H1 (cell line): Measurements from ENCODE around the gene BCAR3. TPM values are rescaled to one million over a fixed set of nuclear protein-coding genes. Genes with fewer than 3 reads are reported as not detected.

Experiments
- CTCF ChIA-PET: fragments of 300-600 bp; sonication (Branson Sonifier 250); formaldehyde crosslinking; loops from one replicate; lab custom pipeline; 2021; ENCODE audit not compliant: partially characterized antibody; lab: Charles Lee
- POLR2A ChIA-PET: fragments of 300-600 bp; sonication (Branson Sonifier 250); formaldehyde crosslinking; loops from one replicate; lab custom pipeline; 2021; ENCODE audit warnings: inconsistent platforms; ENCODE audit not compliant: partially characterized antibody; lab: Charles Lee
- DNase-seq, 2 experiments: peaks; one replicate each; pipeline versions ENCODE4 v3.0.0 to v3.0.0-alpha.2; 2010 to 2022; ENCODE audit warnings: low spot score in 2 of 2, low read depth in 1 of 2, mixed read lengths in 1 of 2
- FAIRE-seq: peaks from 2 replicates; lab custom pipeline; 2011; peaks lifted over from hg19 to GRCh38; lab: Jason Lieb, UNC
- H2AFZ ChIP-seq: 2 replicates; pipeline ENCODE4 v1.8.1; 2012; ENCODE audit warnings: low read length, inconsistent platforms
- H2AK5ac ChIP-seq: 2 replicates; pipeline ENCODE4 v1.6.1; 2013; ENCODE audit warnings: low read depth, low read length
- H2BK120ac ChIP-seq: replicated peaks from 2 replicates; pipeline ENCODE3; 2013; ENCODE audit warnings: low read depth, low read length, inconsistent platforms
- H2BK12ac ChIP-seq: 2 replicates; pipeline ENCODE4 v1.6.1; 2013; ENCODE audit warnings: low read depth, low read length
- H2BK15ac ChIP-seq: 2 replicates; pipeline ENCODE4 v1.6.1; 2013; ENCODE audit warnings: low read length
- H2BK20ac ChIP-seq: 2 replicates; pipeline ENCODE4 v1.6.1; 2013; ENCODE audit warnings: low read length
- H2BK5ac ChIP-seq: 2 replicates; pipeline ENCODE4 v1.6.1; 2013; ENCODE audit warnings: low read depth, low read length
- H3K14ac ChIP-seq: 2 replicates; pipeline ENCODE4 v1.6.1; 2013; ENCODE audit warnings: inconsistent platforms; ENCODE audit not compliant: insufficient read length
- H3K18ac ChIP-seq: 2 replicates; pipeline ENCODE4 v1.6.1; 2013; ENCODE audit warnings: low read length; ENCODE audit errors: extremely low read depth
- H3K23ac ChIP-seq: 2 replicates; pipeline ENCODE4 v1.6.1; 2013; ENCODE audit warnings: inconsistent platforms; ENCODE audit not compliant: insufficient read length
- H3K23me2 ChIP-seq: 2 replicates; pipeline ENCODE4 v1.6.1; 2013; ENCODE audit warnings: low read depth, low read length
- H3K27ac ChIP-seq: 2 replicates; pipeline ENCODE4 v1.6.1; 2011; ENCODE audit warnings: low read depth, low read length, inconsistent platforms
- H3K27me3 ChIP-seq, 4 experiments: replicated peaks in 1 of 4; 1 replicate in 1 of 4; 2 replicates in 3 of 4; pipeline versions ENCODE4 v1.6.1 to v1.8.1; 2011 to 2013; ENCODE audit warnings: low read length in 3 of 4, mild to moderate bottlenecking in 3 of 4, inconsistent platforms in 2 of 4, mixed read lengths in 2 of 4, moderate library complexity in 1 of 4; ENCODE audit not compliant: control insufficient read depth in 3 of 4, insufficient read depth in 3 of 4; ENCODE audit errors: extremely low read depth in 1 of 4
- H3K36me3 ChIP-seq, 4 experiments: 2 replicates each; pipeline versions ENCODE4 v1.6.1 to v1.8.1; 2011 to 2013; ENCODE audit warnings: mild to moderate bottlenecking in 4 of 4, low read length in 3 of 4, moderate library complexity in 2 of 4, control low read depth in 1 of 4, inconsistent platforms in 1 of 4; ENCODE audit not compliant: insufficient read depth in 4 of 4, control insufficient read depth in 2 of 4
- H3K4ac ChIP-seq: replicated peaks from 2 replicates; pipeline ENCODE3; 2013; ENCODE audit warnings: low read length, low read depth, mixed read lengths, inconsistent platforms; ENCODE audit not compliant: insufficient read length
- H3K4me1 ChIP-seq, 4 experiments: replicated peaks in 1 of 4; 1 replicate in 1 of 4; 2 replicates in 3 of 4; pipeline versions ENCODE4 v1.6.1 to v1.8.1; 2011 to 2013; ENCODE audit warnings: low read length in 3 of 4, inconsistent platforms in 2 of 4, mixed read lengths in 1 of 4; ENCODE audit not compliant: insufficient read depth in 4 of 4, control insufficient read depth in 3 of 4
- H3K4me2 ChIP-seq, 2 experiments: 2 replicates each; pipeline versions ENCODE4 v1.6.1 to v1.8.1; 2011 to 2013; ENCODE audit warnings: low read depth in 2 of 2, low read length in 2 of 2, control low read depth in 1 of 2, inconsistent platforms in 1 of 2, mild to moderate bottlenecking in 1 of 2; ENCODE audit not compliant: insufficient read depth in 1 of 2
- H3K4me3 ChIP-seq, 4 experiments: fragments of 200-600, 300-600 bp in 1 of 4; sonication (generic), shearing (Covaris generic), sonication (Bioruptor Twin) in 1 of 4; 2 replicates each; pipeline versions ENCODE4 v1.5.1 to v1.8.1; 2011 to 2016; ENCODE audit warnings: low read length in 4 of 4, low read depth in 3 of 4, control low read depth in 2 of 4, inconsistent platforms in 2 of 4, mild to moderate bottlenecking in 2 of 4, mixed read lengths in 1 of 4, moderate library complexity in 1 of 4; ENCODE audit not compliant: insufficient read depth in 2 of 4; ENCODE audit errors: extremely low read depth in 1 of 4
- H3K56ac ChIP-seq: replicated peaks from 2 replicates; pipeline ENCODE3; 2013; ENCODE audit warnings: low read depth, mild to moderate bottlenecking, mixed read lengths, low read length, inconsistent platforms; ENCODE audit not compliant: insufficient read length
- H3K79me1 ChIP-seq: 2 replicates; pipeline ENCODE4 v1.6.1; 2013; ENCODE audit warnings: low read depth, low read length, control low read depth
- H3K79me2 ChIP-seq, 2 experiments: 2 replicates each; pipeline versions ENCODE4 v1.6.1 to v1.8.1; 2012 to 2013; ENCODE audit warnings: low read length in 2 of 2, mild to moderate bottlenecking in 2 of 2, inconsistent platforms in 1 of 2; ENCODE audit not compliant: insufficient read depth in 2 of 2, control insufficient read depth in 1 of 2
- H3K9ac ChIP-seq, 4 experiments: replicated peaks in 1 of 4; 1 replicate in 1 of 4; 2 replicates in 3 of 4; pipeline versions ENCODE4 v1.6.1 to v1.8.1; 2011 to 2013; ENCODE audit warnings: low read depth in 3 of 4, low read length in 3 of 4, control low read depth in 2 of 4, mild to moderate bottlenecking in 2 of 4, moderate library complexity in 2 of 4, inconsistent platforms in 1 of 4; ENCODE audit errors: extremely low read depth in 1 of 4
- H3K9me3 ChIP-seq, 2 experiments: 2 replicates each; pipeline versions ENCODE4 v1.6.1 to v1.8.1; 2012 to 2013; ENCODE audit warnings: mild to moderate bottlenecking in 2 of 2, moderate library complexity in 2 of 2, control low read depth in 1 of 2, inconsistent platforms in 1 of 2, low read depth in 1 of 2, low read length in 1 of 2, mixed read lengths in 1 of 2; ENCODE audit not compliant: insufficient read depth in 2 of 2
- H4K20me1 ChIP-seq, 2 experiments: replicated peaks in 1 of 2; 2 replicates each; pipeline versions ENCODE3 to v1.8.1; 2011 to 2013; ENCODE audit warnings: inconsistent platforms in 2 of 2, low read length in 2 of 2, mild to moderate bottlenecking in 1 of 2; ENCODE audit not compliant: insufficient read depth in 2 of 2, control insufficient read depth in 1 of 2
- H4K5ac ChIP-seq: 2 replicates; pipeline ENCODE4 v1.6.1; 2013; ENCODE audit warnings: low read length, low read depth, mixed read lengths, inconsistent platforms; ENCODE audit not compliant: insufficient read length
- H4K8ac ChIP-seq: 2 replicates; pipeline ENCODE4 v1.8.0; 2013; ENCODE audit warnings: mild to moderate bottlenecking, moderate library complexity, low read length, inconsistent platforms; ENCODE audit not compliant: insufficient read depth; ENCODE audit errors: extremely low read depth
- H4K91ac ChIP-seq: replicated peaks from 2 replicates; pipeline ENCODE3; 2013; ENCODE audit warnings: low read length, mixed read lengths, inconsistent platforms; ENCODE audit not compliant: insufficient read length
- CBX8 ChIP-seq: fragments of 300-800, 300-1000 bp; sonication (generic); IDR thresholded peaks from 2 replicates; pipeline ENCODE4 v1.7.1; 2016; ENCODE audit warnings: low read depth, low read length, borderline replicate concordance
- CHD1 ChIP-seq: IDR thresholded peaks from 2 replicates; pipeline ENCODE4 v1.6.1; 2012; ENCODE audit warnings: low read depth, low read length, improper control_type of control experiment
- FOSL1 ChIP-seq: IDR thresholded peaks from 2 replicates; pipeline ENCODE4 v1.6.1; 2011; ENCODE audit warnings: mild to moderate bottlenecking, low read depth, low read length, moderate library complexity; ENCODE audit not compliant: insufficient read depth
- JUND ChIP-seq: IDR thresholded peaks from 2 replicates; pipeline ENCODE4 v1.6.1; 2011; ENCODE audit warnings: mild to moderate bottlenecking, improper control_type of control experiment, low read length
- PHF8 ChIP-seq: fragments of 200-600 bp; sonication (generic); conservative IDR thresholded peaks from 2 replicates; pipeline ENCODE4 v1.7.1; 2012; ENCODE audit warnings: low read depth, mild to moderate bottlenecking, inconsistent platforms, low read length, moderate library complexity
- RAD21 ChIP-seq, 2 experiments: IDR thresholded peaks in 1 of 2; conservative IDR thresholded peaks in 1 of 2; 2 replicates each; pipeline ENCODE4 v1.6.1; 2011; ENCODE audit warnings: low read depth in 2 of 2, low read length in 2 of 2, improper control_type of control experiment in 1 of 2, inconsistent platforms in 1 of 2, mild to moderate bottlenecking in 1 of 2, moderate library complexity in 1 of 2
- WGBS, 2 experiments: shearing (Covaris generic) in 1 of 2; methylation state at CpG; one replicate each; pipeline versions ENCODE4 v1.1.6 to v1.1.7; 2013 to 2015; ENCODE audit warnings: low lambda C conversion rate in 2 of 2, mixed read lengths in 2 of 2, inconsistent platforms in 1 of 2, low coverage in 1 of 2, missing lambda C conversion rate in 1 of 2; ENCODE audit not compliant: insufficient replicate concordance in 2 of 2, insufficient coverage in 1 of 2, insufficient read length in 1 of 2; ENCODE audit errors: extremely low coverage in 1 of 2, missing lambda C conversion rate in 1 of 2; 5-methylcytosine and 5-hydroxymethylcytosine counted together
- polyA plus RNA-seq, 7 experiments: library from polyadenylated mRNA; depleted of rRNA in 3 of 7; stranded (reverse) in 5 of 7; unstranded in 2 of 7; fragments of >200 nt in 5 of 7; fragments of 200-250 nt in 2 of 7; gene quantifications; 1 replicate in 5 of 7; 2 replicates in 1 of 7; 4 replicates in 1 of 7; pipeline versions ENCODE4 v1.2.1 to v1.2.3, GENCODE V29; 2011 to 2013; ENCODE audit warnings: missing spikeins in 2 of 7, mixed read lengths in 2 of 7
- total RNA-seq: library from RNA; stranded (reverse); fragmentation: NEBNext Ultra II Directional; extraction: Animal tissue kit (Norgen Biotek cat#: 25700); gene quantifications from 2 replicates; pipeline ENCODE4 v1.2.1, GENCODE V29; 2021
- TF ChIP-seq, protein P1 (sequence below): IDR thresholded peaks from 2 replicates; pipeline ENCODE4 v1.6.1; 2011; ENCODE audit warnings: low read length, improper control_type of control experiment

Gene BCAR3
- total and polyA plus RNA-seq, 2 of the 8 experiments (the other 6 are each of a cell fraction or from before 2014, with no cell fraction given), result 5.6 to 9.2 TPM

DNA sequence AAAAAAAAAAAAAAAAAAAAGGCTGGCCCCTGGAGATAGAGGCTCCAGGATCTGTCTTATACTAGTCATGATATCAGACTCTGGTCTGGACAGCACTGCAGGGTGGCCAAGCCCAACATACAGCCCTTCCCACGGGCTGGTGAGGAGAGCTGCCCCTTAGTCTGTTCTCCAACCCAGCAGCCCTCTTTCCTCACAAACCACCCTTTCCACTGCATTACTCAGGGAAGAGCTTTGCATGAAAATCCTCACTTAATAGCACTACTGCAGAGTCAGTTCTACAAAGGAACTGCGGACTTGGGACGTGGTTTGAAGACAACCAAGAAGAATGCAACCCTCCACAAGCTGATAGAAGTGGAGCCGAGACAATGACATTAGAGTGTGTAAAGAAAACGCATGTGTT is 5.7 kb downstream of the BCAR3 start:
- Histone ChIP-seq H4K8ac (no peak overlapping the region), H4K20me1 (peaks cover 0 to 6% of the 10 kb centered on the region in 2 experiments), H3K4me1 (peaks cover 5 to 12% (median 5%) of the 10 kb centered on the region in 4 experiments), H3K79me1 (no peaks in the 10 kb centered on the region; the same call in 1 of the 2 replicates), H3K9me3 (no peaks in the 10 kb centered on the region), H4K5ac (no peak overlapping the region), H3K79me2 (peaks cover 0 to 23% of the 10 kb centered on the region in 2 experiments; a peak in 1 of 4 replicates), H3K27me3 (no peaks in the 10 kb centered on the region; a peak in 1 of 7 replicates), H3K36me3 (peaks cover 0 to 6% (median 0%) of the 10 kb centered on the region in 4 experiments; a peak in 3 of 8 replicates), H3K23ac (no peak overlapping the region), H3K4ac (no peak overlapping the region), H3K4me2 (no peak overlapping the region), H2AFZ (no peak overlapping the region), H3K18ac (no peak overlapping the region), H3K56ac (no peak overlapping the region), H3K23me2 (peaks cover 6% of the 10 kb centered on the region), H3K4me3 (no peak overlapping the region), H2BK120ac (no peak overlapping the region), H2BK15ac (0 out of 2 replicates have a peak overlapping the region, but pooled peaks have one; percentile 1), H2AK5ac (0 out of 2 replicates have a peak overlapping the region, but pooled peaks have one; percentile 14), H4K91ac (no peak overlapping the region), H3K9ac (no peak overlapping the region), H2BK12ac (no peak overlapping the region), H2BK5ac (0 out of 2 replicates have a peak overlapping the region, but pooled peaks have one; percentile 54), H3K27ac (no peak overlapping the region), H2BK20ac (no peak overlapping the region), H3K14ac (no peak overlapping the region)
- WGBS, 2 experiments, result 78% methylated on average over 5 of the region's 5 CpGs; no CpG with 5 or more reads in 1 of the 2 experiments
- no peak for FAIRE-seq
- DNase-seq, result no peak
- no peak for TF ChIP-seq RAD21 (IDR thresholded peaks at IDR 0.05 in 1 of 2, conservative IDR thresholded peaks at IDR 0.05 in 1 of 2; ENCODE audit: low read depth in 2 of 2, low read length in 2 of 2)
- TF ChIP-seq, protein P1, sequence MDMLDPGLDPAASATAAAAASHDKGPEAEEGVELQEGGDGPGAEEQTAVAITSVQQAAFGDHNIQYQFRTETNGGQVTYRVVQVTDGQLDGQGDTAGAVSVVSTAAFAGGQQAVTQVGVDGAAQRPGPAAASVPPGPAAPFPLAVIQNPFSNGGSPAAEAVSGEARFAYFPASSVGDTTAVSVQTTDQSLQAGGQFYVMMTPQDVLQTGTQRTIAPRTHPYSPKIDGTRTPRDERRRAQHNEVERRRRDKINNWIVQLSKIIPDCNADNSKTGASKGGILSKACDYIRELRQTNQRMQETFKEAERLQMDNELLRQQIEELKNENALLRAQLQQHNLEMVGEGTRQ, result no peak
- no peak for TF ChIP-seq JUND
- no peak for TF ChIP-seq FOSL1
- no peak for TF ChIP-seq CHD1
- no peak for TF ChIP-seq CBX8
- TF ChIP-seq PHF8, result no peak
- ChIA-PET POLR2A (no interaction called here), CTCF (interaction anchor here (0.6 to 1.4 kb wide), 4 partner anchors 34 to 168 kb away, joined by 3 to 4 read pairs (median 3); no protein-coding TSS in a partner anchor)
